Measurements from ENCODE around the gene AK8.
"Not testable (repeated sequence)": the region's sequence is repeated elsewhere in the genome, so short reads cannot be mapped to it uniquely, and the experiment has no call there.

The AK8 gene

GRCh38 chr9:132711846-132712245, 166.2 kb downstream of the AK8 start:
- no peak for DNase-seq (ENCODE audit: low read depth)

GRCh38 chr9:132711152-132711551, 166.9 kb downstream of the AK8 start:
- not testable (repeated sequence) for DNase-seq (ENCODE audit: low read depth)

- DNase-seq (ENCODE audit: low read depth): no peak
Observed at GRCh38 chr9:132710333-132710732, 167.8 kb downstream of the AK8 start.

- DNase-seq (ENCODE audit: low read depth): no peak
Observed at GRCh38 chr9:132708769-132709430, 169.2 kb downstream of the AK8 start.

GRCh38 chr9:132708239-132708638, 169.8 kb downstream of the AK8 start:
- no peak for DNase-seq (ENCODE audit: low read depth)

GRCh38 chr9:132703336-132703735, 174.7 kb downstream of the AK8 start:
- no peak for DNase-seq (ENCODE audit: low read depth)

GRCh38 chr9:132702254-132702653, 175.8 kb downstream of the AK8 start:
- DNase-seq (ENCODE audit: low read depth): no peak

GRCh38 chr9:132699956-132700355, 178.1 kb downstream of the AK8 start:
- DNase-seq (ENCODE audit: low read depth): no peak

GRCh38 chr9:132698989-132699388, 179.1 kb downstream of the AK8 start:
- no peak for DNase-seq (ENCODE audit: low read depth)

GRCh38 chr9:132697230-132697629, 180.9 kb downstream of the AK8 start:
- no peak for DNase-seq (ENCODE audit: low read depth)

- no peak for DNase-seq (ENCODE audit: low read depth)
Observed at GRCh38 chr9:132694144-132694543, 183.9 kb downstream of the AK8 start.

- DNase-seq (ENCODE audit: low read depth): no peak
Observed at GRCh38 chr9:132690696-132691095, 187.4 kb downstream of the AK8 start.

GRCh38 chr9:132683873-132684272, 194.2 kb downstream of the AK8 start:
- DNase-seq (ENCODE audit: low read depth): no peak

GRCh38 chr9:132681561-132681960, 196.5 kb downstream of the AK8 start:
- DNase-seq (ENCODE audit: low read depth): no peak

GRCh38 chr9:132679946-132680625, 198.0 kb downstream of the AK8 start:
- no peak for DNase-seq (ENCODE audit: low read depth)

GRCh38 chr9:132677976-132678375, 200.1 kb downstream of the AK8 start:
- DNase-seq (ENCODE audit: low read depth): no peak

Measured in T-helper 22 cell (primary cell).